Raji (cell line): Measurements from ENCODE around the gene MEI1.
A peak's percentile ranks its signal among the peaks of the same experiment; 100 is the strongest.

Experiments used
- POLR2A ChIP-seq: IDR thresholded peaks from 2 replicates; pipeline ENCODE4 v1.6.1; 2011; ENCODE audit warnings: low read depth, low read length, control low read depth; ENCODE audit not compliant: insufficient read depth

The MEI1 gene

GRCh38 chr22:41819257-41819656, 120.0 kb downstream of the MEI1 start:
- TF ChIP-seq POLR2A: no peak

DNA sequence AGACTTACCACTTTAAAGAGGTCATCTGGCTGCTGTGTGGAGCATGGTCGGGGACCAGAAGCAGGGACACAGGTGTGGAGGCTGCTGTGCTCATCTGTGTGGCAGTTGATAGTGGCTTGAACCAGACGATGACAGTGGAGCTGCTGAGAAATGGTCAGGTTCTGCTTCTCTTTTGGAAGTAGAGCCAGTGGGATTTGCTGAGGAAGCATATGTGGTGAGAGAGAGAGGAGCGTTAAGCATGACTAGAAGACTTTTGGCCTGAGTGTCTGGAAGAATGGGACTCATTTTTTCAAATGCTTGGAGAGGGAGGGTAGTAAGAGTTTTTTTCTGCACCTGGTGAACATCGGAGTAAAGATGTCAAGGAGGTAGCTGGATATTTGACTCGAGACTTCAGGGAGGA, 121.1 kb downstream of the MEI1 start:
- TF ChIP-seq POLR2A: no peak

GRCh38 chr22:41821471-41822316, 122.4 kb downstream of the MEI1 start:
- no peak for TF ChIP-seq POLR2A

- no peak for TF ChIP-seq POLR2A
Measured at GRCh38 chr22:41822317-41823057, 123.2 kb downstream of the MEI1 start.

GRCh38 chr22:41823797-41824196, 124.5 kb downstream of the MEI1 start:
- no peak for TF ChIP-seq POLR2A

GRCh38 chr22:41825376-41825775, 126.1 kb downstream of the MEI1 start:
- no peak for TF ChIP-seq POLR2A

- TF ChIP-seq POLR2A: no peak
Measured at GRCh38 chr22:41826021-41826420, 126.7 kb downstream of the MEI1 start.

DNA sequence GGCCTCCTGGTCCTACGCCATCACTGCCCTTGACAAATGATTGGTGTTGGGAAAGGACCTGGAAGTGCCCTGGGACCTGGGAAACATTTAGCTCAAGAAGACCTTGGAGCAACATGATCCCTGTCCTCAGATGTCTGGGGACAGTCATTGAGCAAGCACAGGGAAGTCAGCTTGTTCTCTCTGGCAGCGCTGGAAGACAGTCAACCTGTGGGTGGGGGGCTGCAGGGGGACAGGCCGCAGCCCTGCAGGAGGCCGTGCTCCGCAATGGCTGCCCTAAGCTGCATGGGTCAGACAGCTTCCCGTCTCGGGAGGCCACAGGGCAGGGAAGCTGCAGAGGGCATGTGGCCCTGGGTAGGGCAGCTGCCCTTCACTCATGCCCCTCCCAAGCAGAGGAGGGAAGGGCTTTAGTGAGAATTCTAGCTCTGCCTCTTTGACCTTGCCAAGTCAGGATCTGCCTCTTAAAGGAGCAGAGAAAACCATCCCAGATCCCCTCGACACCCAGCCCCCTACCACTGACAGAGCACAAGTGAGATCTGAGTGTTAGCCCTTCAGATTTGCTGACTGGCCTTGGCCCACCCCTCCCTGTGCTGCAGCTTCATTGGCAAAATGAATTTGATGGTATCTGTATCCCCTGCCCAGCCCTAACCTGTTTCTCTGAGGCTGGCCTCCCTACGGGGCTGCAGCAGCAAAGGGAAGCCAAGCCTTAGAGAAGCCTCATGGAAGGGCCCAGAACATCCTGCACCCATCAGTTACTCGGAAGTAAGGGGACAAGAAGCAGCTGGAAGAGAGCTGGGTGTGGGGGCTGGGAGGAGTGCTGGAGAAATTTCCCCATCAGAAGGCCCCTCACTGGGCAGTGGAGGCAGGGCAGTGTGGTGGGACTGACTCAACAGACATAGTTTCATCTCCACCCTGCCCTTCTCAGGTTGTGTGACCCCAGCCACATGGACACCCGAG, 127.4 kb downstream of the MEI1 start:
- TF ChIP-seq POLR2A: no peak

GRCh38 chr22:41827671-41828070, 128.4 kb downstream of the MEI1 start:
- no peak for TF ChIP-seq POLR2A

DNA sequence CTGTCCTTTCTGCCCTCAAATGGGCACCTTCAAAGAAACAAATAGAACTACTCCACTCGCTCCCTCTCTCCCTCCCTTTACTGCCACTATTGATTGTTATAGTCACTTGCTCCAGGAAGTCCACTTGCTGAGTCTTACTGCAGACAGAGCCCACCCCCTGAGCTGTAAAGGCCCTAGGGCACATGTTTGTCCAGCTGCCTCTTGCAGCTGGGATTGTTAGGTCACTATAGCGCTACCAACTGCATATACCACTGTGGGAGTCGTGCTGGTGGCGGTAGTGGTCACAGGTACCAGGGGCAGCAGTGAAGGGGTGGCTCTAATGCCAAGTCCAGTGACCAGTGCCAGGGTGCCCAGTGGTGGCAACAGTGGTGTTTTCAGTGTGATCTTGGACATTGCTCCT, 129.2 kb downstream of the MEI1 start:
- TF ChIP-seq POLR2A: no peak

- no peak for TF ChIP-seq POLR2A
Measured at GRCh38 chr22:41830174-41830573, 130.9 kb downstream of the MEI1 start.

DNA sequence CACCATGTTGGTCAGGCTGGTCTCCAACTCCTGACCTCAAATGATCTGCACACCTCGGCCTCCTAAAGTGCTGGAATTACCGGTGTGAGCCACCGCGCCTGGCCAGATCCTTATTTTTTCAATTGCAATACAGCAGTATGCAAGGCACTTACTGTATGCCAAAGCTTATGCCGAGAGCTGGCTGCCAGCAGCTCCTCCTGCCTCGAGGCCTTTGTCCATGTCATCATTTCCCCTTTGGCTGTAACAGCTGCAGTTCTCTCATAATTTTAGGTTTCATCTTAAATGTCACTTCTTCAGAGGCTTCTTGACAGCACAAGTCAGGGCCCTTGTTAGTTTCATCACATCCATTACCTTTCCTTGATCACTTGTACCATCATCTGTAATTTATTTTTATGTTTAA, 132.1 kb downstream of the MEI1 start:
- no peak for TF ChIP-seq POLR2A

DNA sequence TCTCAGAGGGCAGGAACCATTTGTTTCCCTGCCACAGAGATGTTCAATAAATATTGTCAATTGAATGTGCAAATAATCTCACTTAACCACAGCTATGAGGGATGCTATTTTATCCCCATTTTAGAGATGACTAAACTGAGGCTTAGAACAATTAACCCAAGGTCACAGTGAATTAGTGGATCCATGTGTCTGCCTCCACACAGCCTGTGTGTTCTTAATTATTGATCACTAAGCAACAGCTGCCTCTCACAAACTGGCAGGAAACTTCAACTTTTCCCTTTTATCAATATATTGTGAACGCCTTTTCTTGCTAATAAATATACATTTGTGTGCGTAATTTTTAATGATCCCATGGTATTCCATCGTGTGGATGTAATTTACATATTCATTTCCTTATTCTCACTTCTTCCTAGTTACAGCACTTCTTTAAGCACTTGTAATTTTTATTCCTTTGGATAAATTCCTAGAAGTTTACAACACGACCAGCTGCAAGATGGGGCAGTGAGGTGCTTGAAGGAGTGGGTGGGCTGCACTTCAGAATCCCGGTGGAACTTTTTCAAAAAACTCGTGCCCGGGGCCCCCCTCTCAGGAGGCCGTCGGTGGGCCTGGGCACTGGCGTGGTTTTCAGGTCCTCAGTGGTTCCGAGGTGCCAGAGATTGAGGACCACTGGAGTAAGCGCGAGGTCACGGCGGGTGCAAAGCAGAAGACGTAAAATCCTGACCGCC, 132.7 kb downstream of the MEI1 start:
- TF ChIP-seq POLR2A: no peak

DNA sequence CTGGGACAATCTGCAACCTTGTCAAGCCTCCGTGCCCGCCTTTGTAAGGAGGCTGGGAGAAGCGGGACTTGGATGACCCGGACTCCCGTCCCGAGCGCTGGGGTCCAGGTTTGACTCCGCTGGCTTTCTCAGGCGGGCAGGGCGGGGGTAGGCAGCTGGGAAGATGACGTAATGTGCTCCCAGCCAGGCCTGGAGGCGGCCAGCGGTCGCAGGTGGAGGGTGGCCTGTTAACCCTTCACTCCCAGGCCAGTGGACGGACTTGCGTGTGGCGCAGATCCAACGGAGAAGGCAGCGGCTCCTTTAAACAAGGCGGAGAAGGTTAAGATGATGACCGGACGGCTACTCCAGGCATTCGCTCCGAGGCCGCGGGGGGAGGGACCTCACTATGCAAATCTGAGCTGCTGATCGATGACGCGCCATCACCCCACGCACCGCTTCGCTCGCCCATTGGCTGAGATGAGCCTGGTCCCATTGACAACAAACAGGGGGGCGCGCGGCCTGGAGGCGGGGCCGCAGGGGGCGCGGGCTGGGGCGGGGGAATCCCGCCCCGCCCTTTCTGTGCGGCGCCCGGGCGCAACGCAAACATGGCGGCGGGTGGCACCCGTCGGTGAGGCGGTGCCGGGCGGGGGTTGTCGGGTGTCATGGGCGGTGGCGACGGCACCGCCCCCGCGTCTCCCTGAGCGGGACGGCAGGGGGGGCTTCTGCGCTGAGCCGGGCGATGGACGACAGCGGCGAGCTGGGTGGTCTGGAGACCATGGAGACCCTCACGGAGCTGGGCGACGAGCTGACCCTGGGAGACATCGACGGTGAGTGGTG, 133.5 kb downstream of the MEI1 start, which contains the start of gene SREBF2:
SREBF2 (plus strand) TSS at position 553 of the 816 bp plus-strand sequence; CDS start at position 719, 166 bp downstream.
- TF ChIP-seq POLR2A: peak; percentile 75
